HL-60/S4 treated with phorbol 12-myristate 13-acetate at 8.2 ng/mL for 4 days and 3 days (cell line): ENCODE data around the gene KIRREL2.
"Not testable (repeated sequence)": the region's sequence is repeated elsewhere in the genome, so short reads cannot be mapped to it uniquely, and the experiment has no call there.

Source experiments
- in situ Hi-C: fragments of 300-500 bp; cut with MboI; formaldehyde crosslinking; loops from 2 replicates; pipeline ENCODE4 v1.15.0; 2022; ENCODE audit warnings: low sequenced_read_pairs

KIRREL2 gene

DNA sequence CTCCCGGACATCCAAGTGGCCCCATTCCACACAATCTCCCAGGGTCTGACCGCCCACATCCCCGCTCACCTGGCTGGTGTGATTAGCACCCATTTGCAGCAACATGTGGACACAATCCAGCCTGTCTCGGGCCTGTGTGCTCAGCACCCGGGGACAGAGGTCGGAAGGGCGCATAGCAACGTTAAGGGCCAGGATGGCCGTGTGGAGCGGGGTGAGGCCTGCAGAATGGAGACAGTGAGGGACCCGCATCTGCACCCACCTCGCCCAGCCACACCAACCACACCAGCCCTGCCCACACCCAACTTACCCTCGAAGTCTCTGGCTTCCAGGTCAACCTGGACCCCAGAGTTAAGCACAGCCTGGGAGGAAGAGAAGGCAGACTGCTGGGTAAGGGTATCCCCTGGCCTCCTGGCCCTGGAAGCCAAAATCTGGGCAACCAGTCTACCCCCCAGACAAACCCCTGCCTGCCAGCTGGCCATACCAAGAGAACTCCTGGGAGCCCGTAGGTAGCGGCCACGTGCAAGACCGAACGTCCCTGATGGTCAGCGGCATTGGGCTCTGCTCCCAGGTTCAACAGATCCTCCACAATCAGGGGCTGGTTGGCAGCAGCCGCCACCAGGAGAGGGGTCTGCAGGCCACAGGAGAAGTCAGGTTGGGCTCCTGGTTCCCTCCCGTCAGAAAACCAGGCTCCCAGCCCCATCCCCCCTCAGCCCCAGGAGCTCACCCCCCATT lies 39.4 kb downstream of the KIRREL2 start:
- in situ Hi-C loops: no loop called here

DNA sequence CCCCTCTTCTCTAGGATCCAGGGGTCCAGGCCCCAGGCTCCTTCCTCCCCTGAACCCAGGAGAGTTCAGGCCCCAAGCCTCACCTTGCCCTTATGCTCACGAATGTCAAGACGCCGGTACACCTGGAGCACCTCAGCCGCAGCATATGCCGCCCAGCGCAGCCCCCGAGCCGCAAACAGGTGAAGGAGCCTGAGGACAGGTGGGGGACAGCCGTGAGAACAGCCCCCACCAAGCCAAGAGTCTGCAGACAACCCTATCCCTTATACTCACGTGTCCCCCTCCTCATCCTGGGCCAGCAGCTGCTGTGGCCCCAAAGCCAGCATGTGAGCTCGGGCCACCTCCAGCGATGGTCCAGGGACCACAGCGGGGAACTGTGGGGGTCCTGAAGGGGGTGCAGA lies 39.9 kb downstream of the KIRREL2 start:
- in situ Hi-C loops: no loop called here

DNA sequence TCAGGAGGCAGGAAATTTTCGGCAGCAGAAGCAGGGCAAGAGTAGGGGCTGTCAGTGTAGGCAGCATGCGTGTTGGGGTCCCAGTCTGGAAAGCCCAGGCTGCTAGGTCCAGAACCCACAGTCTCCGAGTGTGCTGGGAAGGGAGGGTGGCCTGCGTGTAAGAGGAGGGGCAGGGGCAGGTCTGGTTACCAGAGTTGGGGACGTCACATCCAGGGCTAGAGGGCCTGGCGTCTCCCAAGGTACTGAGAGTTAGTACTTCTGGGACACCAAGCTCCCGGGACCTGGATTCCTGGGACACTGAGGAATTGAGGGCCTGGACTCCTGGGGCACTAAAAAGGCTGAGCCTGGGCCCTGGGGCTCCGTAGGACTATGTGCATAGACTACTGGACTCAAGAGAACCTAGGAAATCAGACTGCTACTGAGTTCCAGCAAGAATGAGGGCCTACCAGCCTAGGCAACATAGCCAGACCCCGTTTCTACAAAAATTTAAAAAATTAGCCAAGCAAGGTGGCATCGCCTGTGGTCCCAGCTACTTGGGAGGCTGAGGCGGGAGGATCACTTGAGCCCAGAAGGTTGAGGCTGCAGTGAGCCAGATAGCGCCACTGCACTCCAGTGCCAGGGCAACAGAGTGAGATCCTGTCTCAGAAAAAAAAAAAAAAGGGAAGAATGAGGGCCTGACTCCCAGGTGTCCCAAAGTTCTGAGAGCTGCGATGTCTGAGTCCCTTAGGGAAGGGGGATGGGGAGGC lies 41.2 kb downstream of the KIRREL2 start:
- in situ Hi-C loops: no loop called here

DNA sequence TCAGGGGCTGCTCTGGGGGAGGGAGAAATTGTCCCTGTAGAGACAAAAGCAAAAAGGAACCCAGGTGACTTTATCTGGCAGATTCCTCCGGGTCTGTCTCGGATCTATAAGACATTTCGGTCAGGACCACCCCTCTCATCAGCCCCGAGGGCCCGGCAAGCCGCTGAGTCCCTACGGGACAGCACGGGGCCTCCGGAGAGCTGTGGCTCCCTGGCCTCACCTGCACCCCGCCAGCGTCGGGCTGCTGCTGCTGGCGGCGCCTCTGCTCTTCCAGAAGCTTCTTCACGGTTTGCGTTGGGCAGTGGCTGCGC lies 41.7 kb downstream of the KIRREL2 start:
- in situ Hi-C loops: no loop called here

DNA sequence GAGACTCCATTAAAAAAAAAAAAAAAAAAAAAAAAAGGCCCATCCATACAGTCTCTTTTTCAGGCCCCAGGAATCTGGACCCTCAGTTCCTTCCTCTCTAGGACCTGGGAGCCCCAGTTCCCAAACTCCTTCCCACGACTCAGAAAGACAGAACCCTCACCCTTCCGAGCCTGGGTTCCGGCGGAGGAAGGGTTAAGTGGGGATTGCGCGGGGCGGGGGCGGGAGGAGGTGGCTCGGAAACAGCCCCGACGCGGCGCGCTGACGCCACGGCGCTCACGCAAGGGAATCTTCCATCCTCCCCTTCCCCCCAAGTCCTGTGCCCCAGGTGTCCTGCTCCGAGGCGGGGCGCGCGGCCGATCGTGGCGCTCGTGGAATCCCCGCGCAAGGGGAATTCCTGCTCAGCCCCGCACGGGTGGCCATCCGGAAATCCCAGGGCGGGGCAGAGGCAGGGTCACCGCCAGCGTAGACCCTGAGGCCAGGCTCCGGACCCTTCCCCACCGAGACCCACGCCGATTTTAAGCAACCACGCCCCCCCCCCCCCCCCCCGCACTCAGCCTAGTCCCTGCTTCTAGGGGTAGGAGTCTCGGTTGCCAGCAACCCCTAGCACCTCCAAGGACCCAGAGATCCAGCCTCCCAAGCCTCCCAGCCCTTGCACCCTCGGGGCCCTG lies 43.0 kb downstream of the KIRREL2 start:
- in situ Hi-C loops: no loop called here

DNA sequence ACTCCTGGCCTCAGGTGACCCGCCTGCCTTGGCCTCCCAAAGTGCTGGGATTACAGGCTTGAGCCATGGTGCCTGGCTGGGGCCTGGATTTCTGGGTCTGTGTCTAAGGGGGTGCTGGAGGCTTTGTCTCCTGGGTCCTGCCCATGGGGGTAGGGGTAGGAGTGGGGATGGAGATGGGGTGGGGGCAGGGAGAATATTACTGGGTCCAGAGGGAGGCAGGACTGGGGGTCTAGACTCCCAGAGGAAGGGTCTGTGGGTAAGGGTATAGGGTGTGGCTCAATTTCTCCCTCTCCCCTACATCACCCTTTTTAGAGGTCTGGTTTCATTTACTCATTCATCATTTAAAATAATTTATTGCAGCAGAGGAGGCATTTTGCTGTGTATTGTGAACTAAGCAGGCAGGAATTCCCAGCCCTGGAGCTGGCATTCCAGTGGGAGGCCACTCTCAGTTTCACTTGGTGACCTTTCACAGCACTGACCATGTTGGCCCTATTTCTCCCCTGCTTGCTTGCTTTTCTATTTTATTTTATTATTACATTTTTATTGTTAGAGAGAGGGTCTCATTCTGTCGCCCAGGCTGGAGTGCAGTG lies 44.4 kb downstream of the KIRREL2 start:
- in situ Hi-C loops: no loop called here

DNA sequence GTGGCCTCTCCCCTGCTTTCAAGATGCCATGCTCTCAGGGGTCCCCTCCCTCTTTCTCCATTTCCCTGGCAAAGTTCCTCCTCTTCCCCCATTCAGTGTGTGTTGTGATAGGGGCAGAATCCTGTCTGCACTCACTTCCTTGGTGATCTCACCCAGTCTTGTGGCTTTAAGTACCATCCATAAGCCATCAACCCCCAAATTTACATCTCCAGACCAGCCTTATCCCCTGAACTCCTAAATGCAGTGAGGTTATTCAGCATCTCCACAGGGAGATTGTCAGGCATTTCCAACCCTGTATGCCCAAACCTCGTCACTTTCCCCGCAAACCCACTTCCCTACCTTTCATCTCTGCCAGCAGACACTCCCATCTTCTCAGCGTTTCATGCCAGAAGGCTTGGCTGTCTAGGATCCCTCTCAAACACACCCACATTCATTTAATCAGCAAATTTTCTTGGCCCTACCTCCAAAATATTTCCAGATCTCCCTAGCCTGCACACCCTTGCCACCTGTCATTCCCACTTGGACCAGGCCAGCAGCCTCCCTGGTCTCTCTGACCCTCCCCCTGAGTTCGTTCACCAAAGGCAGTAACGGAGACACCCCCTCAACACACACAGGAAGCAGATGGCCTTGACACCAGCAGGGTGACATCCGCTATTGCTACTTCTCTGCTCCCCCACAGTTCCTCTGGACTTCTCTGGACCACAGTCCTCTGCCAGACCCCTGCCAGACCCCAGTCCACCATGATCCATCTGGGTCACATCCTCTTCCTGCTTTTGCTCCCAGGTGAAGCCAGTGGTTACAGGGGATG lies 45.3 kb downstream of the KIRREL2 start, which contains the start of gene HCST:
HCST (plus strand) TSS at position 676 of the 808 bp plus-strand sequence; CDS start at position 741, 65 bp downstream.
- in situ Hi-C loops: no loop called here

DNA sequence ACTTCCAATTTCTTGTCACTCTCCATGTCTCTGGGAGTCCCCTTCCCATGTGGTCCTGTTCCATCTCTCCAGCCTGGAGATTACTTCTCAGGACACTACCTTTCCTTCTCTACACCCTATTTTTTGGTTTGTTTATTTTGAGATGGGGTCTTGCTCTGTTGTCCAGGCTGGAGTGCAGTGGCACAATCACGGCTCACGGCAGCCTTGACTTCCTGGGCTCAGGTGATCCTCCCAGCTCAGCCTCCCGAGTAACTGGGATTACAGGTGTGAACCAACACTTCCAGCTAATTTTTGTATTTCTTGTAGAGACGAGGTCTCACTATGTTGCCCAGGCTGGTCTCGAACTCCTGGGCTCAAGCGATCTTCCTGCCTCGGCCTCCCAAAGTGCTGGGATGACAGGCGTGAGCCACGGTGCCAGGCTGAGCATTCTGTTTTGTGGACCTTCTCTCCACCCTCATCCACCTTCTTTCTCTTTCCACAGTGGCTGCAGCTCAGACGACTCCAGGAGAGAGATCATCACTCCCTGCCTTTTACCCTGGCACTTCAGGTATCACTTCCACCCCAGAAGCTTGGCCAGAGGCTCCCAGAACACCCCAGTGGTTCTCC lies 46.3 kb downstream of the KIRREL2 start:
- in situ Hi-C loops: no loop called here

DNA sequence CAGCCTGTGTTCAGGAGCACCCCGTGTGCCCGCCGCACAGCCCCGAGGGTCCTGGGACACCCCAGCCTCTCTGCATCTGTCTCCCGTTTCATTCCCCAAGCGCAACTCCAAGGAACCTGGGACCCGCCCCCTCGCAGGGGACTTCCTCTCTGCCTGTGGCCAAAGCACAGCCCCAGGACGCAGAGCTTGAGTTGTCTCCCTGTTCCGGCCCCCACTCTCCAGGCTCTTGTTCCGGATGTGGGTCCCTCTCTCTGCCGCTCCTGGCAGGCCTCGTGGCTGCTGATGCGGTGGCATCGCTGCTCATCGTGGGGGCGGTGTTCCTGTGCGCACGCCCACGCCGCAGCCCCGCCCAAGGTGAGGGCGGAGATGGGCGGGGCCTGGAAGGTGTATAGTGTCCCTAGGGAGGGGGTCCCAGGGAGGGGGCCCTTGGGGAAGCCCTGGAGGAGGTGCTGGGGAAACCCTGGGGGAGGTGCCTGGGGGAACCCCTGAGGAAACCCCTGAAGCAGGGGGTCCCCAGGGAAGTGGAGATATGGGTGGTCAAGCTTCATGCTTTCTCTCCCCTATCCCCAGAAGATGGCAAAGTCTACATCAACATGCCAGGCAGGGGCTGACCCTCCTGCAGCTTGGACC lies 47.0 kb downstream of the KIRREL2 start:
- in situ Hi-C loops: no loop called here

DNA sequence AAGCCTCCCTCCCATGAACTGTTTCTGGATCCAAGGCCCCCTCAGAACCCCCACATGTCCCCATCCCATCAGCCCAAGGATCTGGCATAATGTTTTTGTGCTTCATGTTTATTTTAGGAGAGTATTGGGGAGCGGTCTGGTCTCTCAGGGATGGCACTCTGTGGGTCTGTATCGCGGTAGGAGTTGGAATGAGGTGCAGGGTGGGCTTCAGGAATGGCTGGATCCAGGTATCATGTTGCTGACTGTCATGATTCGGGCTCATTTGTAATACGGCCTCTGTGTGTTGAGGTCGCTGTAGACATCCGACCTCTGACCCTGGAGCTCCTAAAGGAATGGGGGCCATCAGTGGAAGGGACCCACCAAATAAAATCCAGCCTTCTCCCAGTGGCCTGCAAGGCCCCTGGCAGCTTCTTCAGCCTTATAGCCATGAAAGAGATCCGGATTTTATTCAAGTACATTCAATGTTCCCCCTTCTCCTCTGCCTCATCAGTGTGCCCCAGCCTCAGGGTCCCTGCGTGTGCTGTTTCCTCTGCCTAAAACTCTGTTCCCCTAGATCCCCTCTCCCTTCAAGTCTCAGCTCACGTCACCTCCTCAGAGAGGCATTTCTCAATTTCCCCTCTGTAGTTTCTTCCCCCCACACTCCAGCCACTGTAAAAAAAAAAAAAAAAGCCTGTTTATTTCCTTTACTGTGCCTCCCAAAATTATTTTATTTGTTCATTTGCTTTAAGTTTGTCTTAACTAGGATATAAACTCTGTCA lies 47.8 kb downstream of the KIRREL2 start:
- in situ Hi-C loops: no loop called here

DNA sequence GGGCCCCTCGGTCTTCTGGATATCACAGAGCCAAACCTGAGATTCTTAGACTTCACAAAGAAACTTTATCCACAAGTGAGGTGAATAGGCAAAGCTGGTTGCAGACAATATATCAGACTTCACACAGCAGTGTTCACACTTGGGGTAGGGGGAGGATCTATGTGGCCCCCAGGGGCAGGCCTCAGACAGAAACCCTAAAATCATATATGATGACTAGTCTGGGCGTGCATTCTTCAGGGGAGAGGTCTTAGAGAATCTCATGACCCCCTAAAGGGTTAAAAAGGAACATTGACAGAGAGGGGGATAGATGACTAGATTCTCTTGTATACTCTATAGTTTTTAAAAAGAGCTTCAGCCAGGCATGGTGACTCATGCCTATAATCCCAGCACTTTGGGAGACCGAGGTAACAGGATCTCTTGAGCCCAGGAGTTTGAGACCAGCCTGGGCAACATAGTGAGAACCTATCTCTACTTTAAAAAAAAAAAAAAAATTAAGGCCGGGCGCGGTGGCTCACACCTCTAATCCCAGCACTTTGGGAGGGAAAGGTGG lies 48.5 kb downstream of the KIRREL2 start:
- in situ Hi-C loops: no loop called here

DNA sequence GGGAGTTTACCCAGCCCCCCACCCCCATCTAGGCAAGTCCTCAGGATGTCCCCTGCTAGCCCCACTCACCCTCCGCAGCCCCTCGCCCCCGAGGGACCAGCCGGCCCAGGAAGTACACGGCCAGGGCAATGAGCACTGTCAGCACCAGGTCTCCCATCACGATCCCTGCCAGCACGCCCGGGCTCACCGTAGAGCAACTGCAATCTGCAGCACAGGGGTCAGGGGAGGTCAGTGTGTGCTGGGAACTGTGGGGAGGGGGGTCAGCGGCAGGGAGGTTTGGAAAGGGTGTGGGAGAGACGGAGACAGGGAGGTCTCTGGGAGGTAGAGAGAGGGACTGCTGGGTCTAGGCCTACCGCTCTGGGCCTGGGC lies 50.6 kb downstream of the KIRREL2 start:
- in situ Hi-C loops: no loop called here

DNA sequence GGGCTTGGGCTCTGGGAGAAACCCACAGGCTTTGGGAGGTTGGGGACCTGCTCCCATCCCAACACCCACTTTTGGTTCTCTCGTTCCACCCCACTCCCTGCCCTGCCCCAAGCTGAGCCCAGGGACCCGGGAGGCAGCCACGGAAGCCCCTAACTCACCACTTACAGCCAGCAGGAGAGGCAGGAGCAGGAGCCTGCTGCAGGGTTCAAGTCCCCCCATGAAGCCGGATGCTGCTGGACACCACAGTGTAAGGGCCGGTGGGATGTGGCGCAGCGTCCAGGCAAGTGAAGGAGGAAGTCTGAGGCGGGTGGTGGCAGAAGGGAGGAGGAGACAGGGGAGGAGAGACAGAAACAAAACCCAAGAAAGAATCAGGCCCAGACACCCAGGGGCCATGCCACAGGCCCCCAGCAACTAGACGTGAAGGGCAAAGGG lies 51.3 kb downstream of the KIRREL2 start, which contains the start of gene TYROBP:
TYROBP (minus strand) TSS at position 286 of the 432 bp plus-strand sequence; CDS start at position 219, 67 bp downstream.
- in situ Hi-C loops: no loop called here

DNA sequence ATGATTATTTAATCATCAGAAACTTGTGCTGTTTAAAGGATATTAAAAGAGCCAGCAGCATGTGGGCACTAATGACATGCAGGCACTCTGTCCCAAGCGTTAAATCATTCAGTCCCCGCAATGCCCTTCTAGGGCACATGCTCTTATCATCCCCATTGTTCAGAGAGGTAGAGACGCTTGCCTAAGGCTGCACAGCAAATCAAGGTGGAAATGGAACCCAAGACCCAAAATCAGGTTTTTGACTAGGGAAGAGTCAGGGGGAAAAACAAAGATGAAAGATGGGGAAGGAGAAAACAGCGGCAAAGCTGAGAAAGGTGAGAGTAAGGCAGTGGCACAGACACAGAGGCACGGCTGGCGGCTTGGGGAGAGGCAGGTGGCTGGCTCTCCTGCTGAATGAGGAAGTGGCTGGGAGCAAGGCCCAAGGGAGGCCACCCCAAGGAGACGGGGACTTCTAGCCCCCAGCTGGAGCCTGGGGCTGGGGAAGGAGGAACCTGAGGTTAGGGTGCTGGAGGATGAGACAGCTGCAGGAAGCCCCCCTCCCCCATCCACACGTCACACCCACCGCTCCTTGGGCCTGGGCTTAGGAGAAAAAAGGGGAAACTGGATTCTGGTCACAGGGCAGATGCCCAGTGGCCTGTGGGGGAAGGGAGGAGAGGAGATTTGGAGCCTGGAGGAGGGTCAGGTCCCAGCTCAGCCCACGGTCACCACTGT lies 52.4 kb downstream of the KIRREL2 start:
- in situ Hi-C loops: no loop called here

DNA sequence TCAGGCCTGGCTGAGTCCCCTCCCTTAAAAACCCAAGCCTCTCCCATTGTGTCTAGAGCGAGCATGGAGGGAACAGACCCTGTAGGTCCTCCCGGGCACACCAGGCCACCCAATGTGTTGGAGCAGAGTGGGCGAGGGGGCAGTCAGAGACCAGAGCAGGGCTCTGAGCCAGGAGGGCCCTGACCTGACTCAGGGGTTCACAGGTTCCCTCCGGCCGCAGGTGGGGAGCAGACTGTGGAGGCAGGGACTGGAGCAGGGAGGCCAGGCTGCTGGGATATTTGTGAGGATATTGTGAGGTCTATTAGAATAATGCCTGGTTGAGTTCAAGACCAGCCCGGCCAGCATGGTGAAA lies 52.9 kb downstream of the KIRREL2 start:
- in situ Hi-C loops: no loop called here

DNA sequence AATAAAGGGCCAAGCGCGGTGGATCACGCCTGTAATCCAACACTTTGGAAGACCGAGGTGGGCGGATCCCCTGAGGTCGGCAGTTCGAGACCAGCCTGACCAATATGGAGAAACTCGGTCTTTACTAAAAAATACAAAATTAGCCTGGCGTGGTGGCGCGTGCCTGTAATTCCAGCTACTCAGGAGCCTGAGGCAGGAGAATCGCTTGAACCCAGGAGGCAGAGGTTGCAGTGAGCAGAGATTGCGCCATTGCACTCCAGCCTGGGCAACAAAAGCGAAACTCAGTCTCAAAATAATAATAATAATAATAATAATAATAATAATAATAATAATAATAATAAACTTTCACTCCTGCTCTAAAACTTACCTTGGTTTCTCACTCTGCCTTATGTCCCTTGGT lies 53.6 kb downstream of the KIRREL2 start:
- in situ Hi-C loops: not testable (repeated sequence)

DNA sequence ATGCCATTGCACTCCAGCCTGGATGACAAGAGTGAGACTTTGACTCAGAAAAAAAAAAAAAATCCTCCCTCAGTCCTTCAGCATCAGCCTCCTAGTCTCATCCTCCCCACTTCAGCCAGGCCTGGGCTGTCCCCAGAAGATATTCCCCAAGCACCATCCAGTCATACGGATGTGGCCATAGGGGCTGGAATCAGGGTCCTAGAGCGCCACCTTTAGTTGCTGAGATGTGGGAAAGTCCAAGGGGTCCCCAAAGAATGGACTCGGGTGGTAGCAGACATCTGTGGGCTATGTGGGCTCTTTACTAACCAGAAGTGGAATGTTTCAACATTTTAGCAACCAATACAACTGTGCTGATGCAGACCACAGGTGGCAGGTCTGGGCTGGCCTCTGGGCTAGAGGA lies 54.5 kb downstream of the KIRREL2 start:
- in situ Hi-C loops: no loop called here

DNA sequence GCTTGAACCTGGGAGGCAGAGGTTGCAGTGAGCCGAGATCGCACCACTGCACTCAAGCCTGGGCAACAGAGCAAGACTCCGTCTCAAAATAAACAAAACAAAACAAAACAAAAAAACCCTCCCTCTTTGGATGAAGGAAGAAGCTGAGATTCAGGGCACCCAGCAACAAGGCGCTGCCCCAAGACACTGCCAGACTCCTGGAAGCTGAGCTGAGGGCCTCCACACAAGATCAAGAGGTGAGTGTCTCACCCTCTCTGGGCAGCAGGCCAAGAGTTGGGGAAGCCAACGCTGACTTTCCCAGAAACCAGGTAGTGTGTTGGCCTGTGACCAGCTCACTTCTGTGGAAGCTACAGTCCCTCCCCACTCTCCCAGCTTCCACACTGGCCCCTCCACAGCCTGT lies 55.1 kb downstream of the KIRREL2 start:
- in situ Hi-C loops: no loop called here
